Thyroid gland (tissue), 4 donors: ENCODE results near the gene YWHAG.

ENCODE experiments used
- POLR2A ChIP-seq, 2 donors: fragments of 450-650 bp; IDR thresholded peaks; one replicate each; pipeline ENCODE4 v1.6.1; 2017; ENCODE audit warnings: antibody characterized with exemption in 2 of 2, mild to moderate bottlenecking in 2 of 2, moderate library complexity in 1 of 2
- TF ChIP-seq, protein P1 (sequence below), 6 experiments: fragments of 200-600 bp in 3 of 6; fragments of 450-650 bp in 3 of 6; sonication (generic) in 3 of 6; IDR thresholded peaks; one replicate each; pipeline ENCODE4 v1.5.1; 2016 to 2019; ENCODE audit warnings: antibody characterized with exemption in 6 of 6, mild to moderate bottlenecking in 2 of 6, inconsistent platforms in 1 of 6, moderate library complexity in 1 of 6

- TF ChIP-seq, protein P1, sequence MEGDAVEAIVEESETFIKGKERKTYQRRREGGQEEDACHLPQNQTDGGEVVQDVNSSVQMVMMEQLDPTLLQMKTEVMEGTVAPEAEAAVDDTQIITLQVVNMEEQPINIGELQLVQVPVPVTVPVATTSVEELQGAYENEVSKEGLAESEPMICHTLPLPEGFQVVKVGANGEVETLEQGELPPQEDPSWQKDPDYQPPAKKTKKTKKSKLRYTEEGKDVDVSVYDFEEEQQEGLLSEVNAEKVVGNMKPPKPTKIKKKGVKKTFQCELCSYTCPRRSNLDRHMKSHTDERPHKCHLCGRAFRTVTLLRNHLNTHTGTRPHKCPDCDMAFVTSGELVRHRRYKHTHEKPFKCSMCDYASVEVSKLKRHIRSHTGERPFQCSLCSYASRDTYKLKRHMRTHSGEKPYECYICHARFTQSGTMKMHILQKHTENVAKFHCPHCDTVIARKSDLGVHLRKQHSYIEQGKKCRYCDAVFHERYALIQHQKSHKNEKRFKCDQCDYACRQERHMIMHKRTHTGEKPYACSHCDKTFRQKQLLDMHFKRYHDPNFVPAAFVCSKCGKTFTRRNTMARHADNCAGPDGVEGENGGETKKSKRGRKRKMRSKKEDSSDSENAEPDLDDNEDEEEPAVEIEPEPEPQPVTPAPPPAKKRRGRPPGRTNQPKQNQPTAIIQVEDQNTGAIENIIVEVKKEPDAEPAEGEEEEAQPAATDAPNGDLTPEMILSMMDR (IDR thresholded peaks at IDR 0.05), result no peak
- TF ChIP-seq POLR2A (IDR thresholded peaks at IDR 0.05), result no peak
Observed at GRCh38 chr7:76281706-76282343, 77.0 kb downstream of the YWHAG start.
